IMR-90 (cell line): ENCODE data around the gene CFAP45. TPM values are rescaled to one million over a fixed set of nuclear protein-coding genes. Genes with fewer than 3 reads are reported as not detected.

Experiments
- ATAC-seq: fragments of 200-7000 bp; cut with Tn5 transposase; 2 replicates; pipeline ENCODE4 v1.9.1; 2020; ENCODE audit warnings: low read depth, mild to moderate bottlenecking, moderate library complexity
- BruUV-seq: library from RNA; stranded (reverse); fragments of 400-500 nt; replicated peaks from 2 replicates; lab custom pipeline; 2021; lab: Mats Ljungman, UMichigan
- CTCF ChIA-PET: fragments of 300-600 bp; formaldehyde crosslinking; extraction: SDS; loops from one replicate; lab custom pipeline; 2021; ENCODE audit warnings: antibody characterized with exemption; lab: Yijun Ruan, JAX
- POLR2A ChIA-PET: fragments of 300-600 bp; sonication (Branson Sonifier 250); formaldehyde crosslinking; loops from one replicate; lab custom pipeline; 2022; ENCODE audit warnings: antibody characterized with exemption; ENCODE audit not compliant: unreplicated experiment; lab: Charles Lee
- DNase-seq: peaks from one replicate; pipeline ENCODE4 v3.0.0; 2013
- H2AFZ ChIP-seq: replicated peaks from 2 replicates; pipeline ENCODE3; 2013; ENCODE audit warnings: low read length, mild to moderate bottlenecking; ENCODE audit not compliant: poor library complexity
- H2AK5ac ChIP-seq: 2 replicates; pipeline ENCODE4 v1.6.1; 2013; ENCODE audit warnings: low read depth, low read length, inconsistent platforms
- H2AK9ac ChIP-seq: replicated peaks from 2 replicates; pipeline ENCODE3; 2013; ENCODE audit warnings: mild to moderate bottlenecking, low read depth, low read length, moderate library complexity; ENCODE audit not compliant: poor library complexity
- H2BK120ac ChIP-seq: 2 replicates; pipeline ENCODE4 v1.6.1; 2013; ENCODE audit warnings: low read depth, low read length, inconsistent platforms
- H2BK15ac ChIP-seq: 3 replicates; pipeline ENCODE4 v1.6.1; 2013; ENCODE audit warnings: low read depth, low read length, inconsistent platforms
- H2BK20ac ChIP-seq: 2 replicates; pipeline ENCODE4 v1.6.1; 2013; ENCODE audit warnings: low read depth, mild to moderate bottlenecking, inconsistent platforms, low read length, moderate library complexity
- H2BK5ac ChIP-seq: 2 replicates; pipeline ENCODE4 v1.6.1; 2013; ENCODE audit warnings: mild to moderate bottlenecking, low read depth, low read length, inconsistent platforms; ENCODE audit not compliant: poor library complexity, severe bottlenecking
- H3K14ac ChIP-seq: replicated peaks from 2 replicates; pipeline ENCODE4 v1.6.1; 2013; ENCODE audit warnings: low read depth, low read length, inconsistent platforms
- H3K18ac ChIP-seq: 2 replicates; pipeline ENCODE4 v1.6.1; 2013; ENCODE audit warnings: low read depth, low read length, control low read depth
- H3K23ac ChIP-seq: 2 replicates; pipeline ENCODE4 v1.6.1; 2013; ENCODE audit warnings: low read depth, low read length, inconsistent platforms
- H3K27ac ChIP-seq: 2 replicates; pipeline ENCODE4 v1.5.1; 2013; ENCODE audit warnings: mild to moderate bottlenecking, control low read depth, low read length; ENCODE audit not compliant: insufficient read depth
- H3K27me3 ChIP-seq: 2 replicates; pipeline ENCODE4 v1.6.1; 2013; ENCODE audit warnings: low read length; ENCODE audit not compliant: control insufficient read depth, insufficient read depth
- H3K36me3 ChIP-seq: 2 replicates; pipeline ENCODE4 v1.6.1; 2013; ENCODE audit warnings: low read length, mixed read lengths; ENCODE audit not compliant: control insufficient read depth, insufficient read depth
- H3K4ac ChIP-seq: 2 replicates; pipeline ENCODE4 v1.6.1; 2013; ENCODE audit warnings: low read depth, low read length, inconsistent platforms
- H3K4me1 ChIP-seq: 2 replicates; pipeline ENCODE4 v1.6.1; 2013; ENCODE audit warnings: low read length, mixed read lengths; ENCODE audit not compliant: control insufficient read depth, insufficient read depth
- H3K4me2 ChIP-seq: 2 replicates; pipeline ENCODE4 v1.6.1; 2013; ENCODE audit warnings: low read depth, mild to moderate bottlenecking, control low read depth, low read length, moderate library complexity
- H3K4me3 ChIP-seq: 2 replicates; pipeline ENCODE4 v1.5.1; 2013; ENCODE audit warnings: low read depth, mild to moderate bottlenecking, control low read depth, low read length, moderate library complexity; ENCODE audit not compliant: insufficient read depth
- H3K56ac ChIP-seq: 2 replicates; pipeline ENCODE4 v1.6.1; 2013; ENCODE audit warnings: low read length, inconsistent platforms; ENCODE audit not compliant: insufficient read depth; ENCODE audit errors: extremely low read depth
- H3K79me1 ChIP-seq, 2 experiments: 2 replicates each; pipeline ENCODE4 v1.6.1; 2013; ENCODE audit warnings: low read length in 2 of 2, inconsistent platforms in 1 of 2, low read depth in 1 of 2
- H3K9ac ChIP-seq: 2 replicates; pipeline ENCODE4 v1.6.1; 2013; ENCODE audit warnings: low read depth, low read length, control low read depth
- H3K9me1 ChIP-seq: 2 replicates; pipeline ENCODE4 v1.6.1; 2013; ENCODE audit warnings: low read length, inconsistent platforms; ENCODE audit not compliant: insufficient read depth
- H3K9me3 ChIP-seq: 2 replicates; pipeline ENCODE4 v1.6.1; 2013; ENCODE audit warnings: low read length; ENCODE audit not compliant: control insufficient read depth, insufficient read depth
- H4K20me1 ChIP-seq: 2 replicates; pipeline ENCODE4 v1.6.1; 2013; ENCODE audit warnings: low read length, inconsistent platforms; ENCODE audit not compliant: insufficient read depth
- H4K5ac ChIP-seq: 2 replicates; pipeline ENCODE4 v1.6.1; 2013; ENCODE audit warnings: mild to moderate bottlenecking, low read depth, low read length, control low read depth
- H4K8ac ChIP-seq, 2 experiments: 2 replicates each; pipeline ENCODE4 v1.6.1; 2013; ENCODE audit warnings: low read depth in 2 of 2, low read length in 2 of 2, control low read depth in 1 of 2, inconsistent platforms in 1 of 2
- H4K91ac ChIP-seq: 2 replicates; pipeline ENCODE4 v1.6.1; 2013; ENCODE audit warnings: low read depth, low read length, inconsistent platforms; ENCODE audit not compliant: insufficient read depth
- MAZ ChIP-seq: IDR thresholded peaks from 2 replicates; pipeline ENCODE4 v1.6.1; 2012; ENCODE audit warnings: low read depth, mild to moderate bottlenecking, low read length, improper control_type of control experiment, moderate library complexity, borderline replicate concordance
- NFE2L2 ChIP-seq: fragments of 150-350 bp; IDR thresholded peaks from 2 replicates; pipeline ENCODE4 v1.6.1; 2016; ENCODE audit warnings: low read depth, mild to moderate bottlenecking, low read length
- WGBS, 2 experiments: methylation state at CpG; one replicate each; pipeline versions ENCODE4 v1.1.5 to v1.1.7; 2013; ENCODE audit warnings: missing lambda C conversion rate in 2 of 2; ENCODE audit not compliant: insufficient read length in 1 of 2; ENCODE audit errors: extremely low coverage in 2 of 2; 5-methylcytosine and 5-hydroxymethylcytosine counted together
- dilution Hi-C: fragments of 300-500 bp; cut with HindIII; formaldehyde crosslinking; loops from one replicate; pipeline ENCODE4 v1.14.3; 2018; ENCODE audit warnings: low sequenced_read_pairs; ENCODE audit not compliant: unreplicated experiment
- in situ Hi-C: fragments of 300-500 bp; cut with MboI; formaldehyde crosslinking; loops from 3 replicates; pipeline ENCODE4 v1.14.3; 2019; ENCODE audit warnings: low sequenced_read_pairs, inconsistent platforms, mixed read lengths
- intact Hi-C: fragments of 100-400 bp; cut with micrococcal nuclease; formaldehyde crosslinking; loops from 2 replicates; pipeline ENCODE4 v1.10.0; 2022
- polyA plus RNA-seq, 3 experiments: library from polyadenylated mRNA; depleted of rRNA; stranded (reverse); fragments of >200 nt; gene quantifications; 2 replicates each; pipeline ENCODE4 v1.2.3, GENCODE V29; 2012; ENCODE audit warnings: low replicate concordance in 1 of 3
- total RNA-seq: library from RNA; depleted of rRNA; stranded (reverse); fragments of >200 nt; gene quantifications from 2 replicates; pipeline ENCODE4 v1.2.3, GENCODE V29; 2012

CFAP45 gene
- total and polyA plus RNA-seq, 2 of the 4 experiments (the other 2 are of a cell fraction): 0.51 to 0.72 TPM

DNA sequence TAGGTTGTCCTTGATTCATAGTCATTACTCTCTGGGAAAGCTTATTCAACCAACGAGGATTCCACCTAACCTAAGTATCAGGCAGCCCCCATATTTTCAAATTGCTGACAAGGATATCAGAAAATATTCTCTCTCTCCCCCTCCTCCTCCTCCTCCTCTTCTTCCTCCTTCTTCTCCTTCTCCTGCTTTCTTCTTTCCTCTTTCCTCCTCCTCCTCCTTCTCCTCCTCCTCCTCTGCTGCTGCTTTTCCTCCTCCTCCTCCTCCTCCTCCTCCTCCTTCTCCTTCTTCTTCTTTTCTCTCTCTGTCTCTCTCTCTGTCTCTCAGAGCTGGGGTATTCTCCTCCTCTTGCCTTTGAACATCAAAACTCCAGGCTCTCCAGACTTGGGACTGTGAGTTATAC lies 48.0 kb upstream of the CFAP45 start:
- no peaks in the 10 kb centered on the region for H3K9me3 ChIP-seq
- ATAC-seq (no peak), DNase-seq (no peak)
- H4K20me1 ChIP-seq: no peaks in the 10 kb centered on the region
- H2AK9ac ChIP-seq: no peak overlapping the region
- no peak overlapping the region for H3K18ac ChIP-seq
- no peak overlapping the region for H3K9ac ChIP-seq
- no peak overlapping the region for H2BK15ac ChIP-seq
- no peak overlapping the region for H3K4ac ChIP-seq
- no peak overlapping the region for H2BK120ac ChIP-seq
- no peak overlapping the region for H2BK5ac ChIP-seq
- H3K14ac ChIP-seq: no peak overlapping the region
- no TSS peak for BruUV-seq
- no peak overlapping the region for H2AK5ac ChIP-seq
- in situ Hi-C loops: no loop called here
- no peak overlapping the region for H2BK20ac ChIP-seq
- H4K5ac ChIP-seq: no peak overlapping the region
- H3K4me2 ChIP-seq: no peak overlapping the region
- WGBS, 2 experiments: no CpG with 5 or more reads among the region's 1 CpG
- H3K4me3 ChIP-seq: no peak overlapping the region
- H3K79me1 ChIP-seq: no peaks in the 10 kb centered on the region
- H3K27ac ChIP-seq: no peak overlapping the region
- H3K4me1 ChIP-seq: no peaks in the 10 kb centered on the region; the same call in 1 of the 2 replicates
- H2AFZ ChIP-seq: no peak overlapping the region
- no peaks in the 10 kb centered on the region for H3K9me1 ChIP-seq
- no peaks in the 10 kb centered on the region for H3K36me3 ChIP-seq
- dilution Hi-C loops: no loop called here
- no peak overlapping the region for H4K91ac ChIP-seq
- ChIA-PET CTCF (no interaction called here), POLR2A (no interaction called here)
- intact Hi-C loops: loop anchor here (10.0 kb wide), 1 partner anchor 427 kb away; no protein-coding TSS in a partner anchor
- H4K8ac ChIP-seq: no peak overlapping the region
- peaks cover 42% of the 10 kb centered on the region for H3K27me3 ChIP-seq
- H3K23ac ChIP-seq: no peak overlapping the region
- no peak overlapping the region for H3K56ac ChIP-seq
- TF ChIP-seq NFE2L2 (no peak), MAZ (no peak)
